ENCODE data around the gene JPH3. TPM values are rescaled to one million over a fixed set of nuclear protein-coding genes. Genes with fewer than 3 reads are reported as not detected.

JPH3 gene
- total RNA-seq, 1 donor from 2014 or later, result 0.22 TPM

DNA sequence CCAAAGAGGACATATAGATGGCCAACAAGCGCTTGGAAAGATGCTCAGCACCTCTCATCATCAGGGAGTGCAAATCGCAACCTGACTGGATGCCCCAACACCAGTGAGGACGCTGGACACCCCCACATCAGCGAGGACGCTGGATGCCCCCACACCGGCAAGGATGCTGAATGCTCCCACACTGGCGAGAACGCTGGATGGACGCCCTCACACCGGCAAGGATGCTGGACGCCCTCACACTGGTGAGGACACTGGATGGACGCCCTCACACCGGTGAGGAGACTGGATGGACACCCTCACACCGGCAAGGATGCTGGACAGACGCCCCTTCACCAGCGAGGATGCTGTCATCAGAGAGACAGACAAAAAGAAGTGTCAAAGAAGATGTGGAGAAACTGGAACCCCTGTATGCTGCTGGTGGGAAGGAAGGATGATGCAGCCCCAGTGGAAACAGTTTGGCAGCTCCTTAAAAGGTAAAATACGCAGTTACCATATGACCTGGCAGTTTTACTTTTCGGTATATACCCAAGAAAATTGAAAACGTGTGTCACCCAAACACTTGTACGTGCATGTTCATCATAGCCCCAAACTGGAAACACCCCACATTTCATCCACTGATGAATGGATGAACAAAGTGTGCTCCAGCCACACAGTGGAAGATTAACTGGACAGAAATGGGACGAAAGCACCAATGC lies 10.1 kb upstream of the JPH3 start:
- intact Hi-C loops (cut with DNase I), result loop anchor here (5.0 kb wide), 1 partner anchor 175 kb away; the partner anchor contains the start of gene KLHDC4
- DNase-seq (ENCODE audit: low spot score), result no peak
- no peak for ATAC-seq

DNA sequence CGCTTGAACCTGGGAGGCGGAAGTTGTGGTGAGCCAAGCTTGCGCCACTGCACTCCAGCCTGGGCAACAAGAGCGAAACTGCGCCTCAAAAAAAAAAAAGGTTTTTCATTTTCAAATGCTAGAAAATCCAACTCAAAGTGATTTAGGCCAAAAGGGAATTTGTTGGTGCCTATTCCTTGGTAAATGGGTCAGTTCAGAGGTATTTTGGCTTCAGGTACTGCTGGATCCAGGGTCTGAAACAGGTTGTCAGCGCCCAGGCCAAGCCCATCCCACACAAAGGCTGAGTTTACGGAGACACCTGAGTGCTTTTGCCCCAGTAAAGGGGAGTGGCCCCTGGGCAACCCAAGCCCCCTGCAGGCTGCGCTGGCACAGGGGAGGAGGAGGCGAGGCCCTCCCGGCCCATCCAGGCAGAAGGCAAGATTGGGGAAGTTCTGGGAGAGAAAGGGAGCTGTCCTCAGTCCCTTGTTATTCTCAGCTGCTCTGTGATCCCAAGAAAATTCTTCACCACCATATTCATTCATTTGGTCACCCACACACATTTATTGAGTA lies 8.5 kb upstream of the JPH3 start:
- intact Hi-C loops (cut with DNase I), result loop anchor here (5.0 kb wide), 1 partner anchor 174 kb away; the partner anchor contains the start of gene KLHDC4
- DNase-seq (ENCODE audit: low spot score) (no peak), ATAC-seq (no peak)

DNA sequence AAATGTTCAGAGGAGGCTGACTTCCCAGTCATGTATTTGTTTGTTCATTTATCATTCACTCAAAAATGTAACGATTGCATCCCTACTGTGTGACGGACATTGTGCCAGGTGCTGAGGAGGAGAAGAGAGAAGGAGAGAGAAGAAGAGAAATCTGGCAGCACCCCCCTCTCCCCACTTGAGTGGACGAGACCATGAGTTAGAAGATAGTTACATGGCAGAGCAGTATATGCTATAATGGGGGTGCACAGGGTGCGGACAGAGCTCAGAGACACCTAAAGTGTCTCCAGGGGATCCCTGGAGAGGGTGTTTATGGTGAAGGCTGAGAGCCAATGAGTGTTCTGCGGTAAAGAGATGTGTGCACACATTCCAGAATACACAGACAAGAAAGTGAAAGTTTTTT lies 6.6 kb upstream of the JPH3 start:
- ATAC-seq (no peak), DNase-seq (ENCODE audit: low spot score) (no peak)
- intact Hi-C loops (cut with DNase I), result no loop called here

DNA sequence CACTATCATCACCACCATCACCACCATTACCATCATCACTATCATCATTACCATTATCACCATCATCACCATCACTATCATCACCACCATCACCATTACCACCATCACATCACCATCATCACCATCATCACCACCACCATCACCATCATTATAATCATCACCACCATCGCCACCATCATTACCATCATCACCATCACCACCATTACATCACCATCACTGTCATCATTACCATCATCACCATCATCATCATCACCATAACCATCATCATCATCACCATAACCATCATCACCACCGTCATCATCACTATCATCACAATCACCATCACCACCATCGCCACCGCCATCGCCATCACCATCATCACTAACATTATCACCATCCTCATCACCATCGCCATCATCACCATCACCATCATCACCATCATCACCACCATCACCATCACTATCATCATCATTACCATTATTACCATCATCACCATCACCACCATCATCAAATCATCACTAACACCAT lies 4.9 kb upstream of the JPH3 start:
- no peak for ATAC-seq
- no peak for DNase-seq (ENCODE audit: low spot score)
- intact Hi-C loops (cut with DNase I), result no loop called here

DNA sequence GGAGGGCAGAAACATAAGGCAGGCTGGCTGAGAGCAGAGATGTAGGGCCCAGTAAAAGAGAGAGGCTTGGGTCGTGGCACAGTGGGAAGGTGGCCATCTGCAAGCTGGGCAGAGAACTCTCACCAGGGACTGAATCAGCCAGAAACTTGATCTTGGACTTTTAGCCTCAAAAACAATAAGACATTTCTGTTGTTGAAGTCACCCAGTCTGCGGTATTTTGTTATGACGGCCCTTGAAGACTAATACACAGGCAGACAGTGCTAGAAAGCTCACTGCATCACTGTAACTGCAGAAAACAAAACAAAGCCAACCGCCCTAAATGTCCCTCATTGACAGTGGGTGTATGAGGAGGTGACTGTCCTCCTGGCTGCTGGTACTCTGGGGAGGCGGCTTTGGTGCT lies 3.9 kb upstream of the JPH3 start:
- intact Hi-C loops (cut with DNase I), result no loop called here
- DNase-seq (ENCODE audit: low spot score) (no peak), ATAC-seq (no peak)

DNA sequence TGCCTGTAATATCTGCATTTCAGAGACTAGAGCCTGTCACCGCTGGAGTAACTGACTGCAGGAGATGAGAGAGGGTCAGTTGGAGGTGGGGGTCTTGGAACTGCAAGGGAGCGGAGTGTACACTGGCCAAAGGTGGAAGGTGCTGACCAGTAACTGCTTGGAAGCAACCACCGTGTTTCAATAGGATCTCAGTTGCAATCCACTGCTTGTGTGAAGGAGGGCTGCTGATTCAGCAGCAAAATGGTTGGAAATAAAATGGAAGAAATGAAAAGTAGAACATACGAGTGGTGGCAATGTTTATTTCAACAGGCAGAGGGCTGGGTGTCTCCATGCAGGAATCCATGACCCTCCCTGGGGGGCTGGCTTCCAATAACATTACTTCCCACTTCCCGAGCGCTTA lies 2.1 kb upstream of the JPH3 start:
- intact Hi-C loops (cut with DNase I), result no loop called here
- no peak for ATAC-seq

DNA sequence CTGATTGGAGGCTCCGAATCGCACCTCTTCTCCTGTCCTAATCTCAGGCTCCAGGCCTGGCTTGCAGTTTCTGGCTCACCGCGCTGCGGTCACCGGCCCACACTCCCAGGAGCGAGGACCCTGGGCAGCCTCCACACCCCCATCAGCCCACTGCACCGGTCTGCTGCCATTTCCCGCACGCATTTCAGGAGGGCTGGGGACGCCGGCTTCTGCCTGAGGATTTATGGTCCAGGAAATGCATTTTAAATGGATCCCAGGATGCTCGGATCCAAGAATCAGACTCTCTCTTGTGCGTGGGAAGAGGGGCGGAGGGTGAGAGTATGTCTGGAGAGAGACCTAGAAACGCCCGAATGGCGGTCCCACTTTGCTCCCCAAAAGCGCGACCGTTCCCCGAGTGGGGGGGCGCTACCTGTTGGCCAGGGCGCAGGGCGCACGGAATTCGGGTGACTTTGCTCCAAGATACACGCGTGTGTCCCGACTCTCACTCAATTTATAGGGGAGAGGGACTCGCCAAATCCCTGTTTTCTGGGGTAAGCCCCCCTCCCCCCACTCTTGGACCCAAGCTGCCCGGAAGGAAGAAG lies 817 bp upstream of the JPH3 start:
- intact Hi-C loops (cut with DNase I), result no loop called here
- no peak for DNase-seq (ENCODE audit: low spot score)
- no peak for ATAC-seq

More for the DNA sequence above, 2.1 kb upstream of the JPH3 start:
- no peak for DNase-seq (ENCODE audit: low spot score)

DNA sequence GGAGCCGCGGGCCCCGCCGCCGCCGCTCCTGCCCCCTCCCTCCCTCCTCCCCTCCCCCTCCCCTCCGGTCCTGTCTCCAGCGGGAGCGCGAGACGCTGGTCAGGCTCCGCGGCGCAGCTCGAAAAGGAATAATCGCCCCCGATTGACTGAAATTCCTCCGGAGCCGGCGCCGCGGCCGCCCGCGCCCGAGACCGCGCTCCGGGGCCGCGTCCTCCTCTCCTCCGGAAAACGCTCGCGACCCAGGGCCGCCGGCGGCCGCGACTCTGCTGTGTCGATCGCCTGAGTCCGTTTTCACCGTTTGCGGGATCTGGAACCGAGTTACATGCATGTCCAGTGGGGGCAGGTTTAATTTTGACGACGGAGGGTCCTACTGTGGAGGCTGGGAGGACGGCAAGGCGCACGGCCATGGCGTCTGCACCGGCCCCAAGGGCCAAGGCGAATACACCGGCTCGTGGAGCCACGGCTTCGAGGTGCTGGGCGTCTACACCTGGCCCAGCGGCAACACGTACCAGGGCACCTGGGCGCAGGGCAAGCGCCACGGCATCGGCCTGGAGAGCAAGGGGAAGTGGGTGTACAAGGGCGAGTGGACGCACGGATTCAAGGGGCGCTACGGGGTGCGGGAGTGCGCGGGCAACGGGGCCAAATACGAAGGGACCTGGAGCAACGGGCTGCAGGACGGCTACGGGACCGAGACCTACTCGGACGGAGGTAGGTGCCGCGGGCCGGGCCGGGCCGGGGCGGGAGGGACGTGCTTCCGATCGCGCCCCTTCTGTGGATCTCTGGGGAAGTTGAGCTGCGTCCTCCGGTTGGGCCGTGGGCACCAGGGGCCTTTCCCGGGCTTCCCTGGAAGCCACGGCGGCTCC lies 744 bp downstream of the JPH3 start:
- ATAC-seq, result no peak
- intact Hi-C loops (cut with DNase I), result no loop called here
- DNase-seq (ENCODE audit: low spot score), result no peak

DNA sequence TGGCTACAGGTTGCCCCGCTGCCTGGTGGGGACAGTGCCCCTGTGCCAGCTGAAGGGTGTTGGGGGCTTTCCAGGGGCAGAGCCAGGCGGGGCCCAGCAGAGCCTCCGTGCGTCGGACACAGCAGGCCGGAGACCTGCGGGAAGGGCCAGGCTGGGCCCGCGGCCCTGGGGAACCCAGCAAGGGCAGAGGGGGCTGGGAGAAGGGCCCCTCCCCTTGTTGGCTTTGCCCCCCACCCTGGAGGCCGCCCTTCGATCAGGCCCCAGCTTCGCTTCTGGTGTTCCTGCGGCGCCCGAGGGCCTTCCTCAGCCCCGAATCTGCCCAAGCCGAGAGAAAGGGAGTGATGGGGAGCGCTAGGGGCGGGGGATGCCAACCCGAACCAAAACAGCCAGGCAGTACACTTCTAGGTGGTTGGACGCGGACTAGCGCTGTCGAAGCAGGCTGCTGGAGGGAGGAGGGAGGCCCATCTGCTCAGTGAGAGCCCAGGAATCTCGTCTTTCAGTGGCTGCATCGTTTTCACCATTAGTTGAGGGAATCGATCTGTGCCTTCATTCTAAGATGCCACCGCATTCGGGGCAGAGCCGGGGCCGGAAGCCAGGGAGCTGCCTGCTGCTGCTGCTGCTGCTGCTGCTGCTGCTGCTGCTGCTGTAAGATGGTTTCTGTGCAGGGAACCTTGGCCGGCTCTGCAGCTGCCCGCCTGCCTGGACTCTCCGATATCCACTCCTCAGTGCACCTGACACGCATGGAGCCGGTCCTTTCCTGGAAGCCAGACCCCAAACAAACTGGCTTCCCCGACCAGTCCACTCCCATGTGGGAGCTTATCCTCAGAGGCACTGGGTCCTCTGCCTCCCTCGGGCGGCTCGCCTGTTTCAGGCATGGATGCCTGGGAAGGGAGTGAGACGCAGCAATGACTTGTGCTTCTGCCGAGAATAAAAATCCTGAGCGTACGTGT lies 1.7 kb downstream of the JPH3 start:
- no peak for ATAC-seq
- DNase-seq (ENCODE audit: low spot score), result no peak
- intact Hi-C loops (cut with DNase I), result no loop called here

DNA sequence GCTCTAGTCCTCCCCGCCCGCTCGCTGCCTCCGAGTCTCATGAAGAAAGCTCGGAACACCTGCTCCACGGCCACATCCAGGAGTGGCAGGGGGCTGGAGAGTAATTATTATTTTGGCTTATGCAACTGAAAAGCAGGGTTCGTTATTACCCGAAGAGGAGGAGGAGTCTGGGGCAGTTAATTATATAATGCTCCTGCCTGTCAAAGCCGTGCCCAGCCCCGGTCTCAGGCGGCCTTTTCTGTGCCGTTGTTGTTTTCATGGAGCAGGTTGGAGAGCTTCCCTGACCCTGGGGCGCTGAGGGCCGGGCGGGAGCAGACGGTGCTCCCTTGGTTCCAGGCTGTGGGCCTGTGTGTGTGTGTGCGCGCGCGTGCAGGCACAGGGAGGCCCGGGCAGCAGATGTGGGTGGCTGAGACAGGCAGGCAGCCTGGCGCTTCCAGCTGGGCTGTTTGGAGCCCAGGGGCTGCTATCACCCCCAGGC lies 2.4 kb downstream of the JPH3 start:
- ATAC-seq (no peak), DNase-seq (ENCODE audit: low spot score) (no peak)
- intact Hi-C loops (cut with DNase I), result no loop called here

DNA sequence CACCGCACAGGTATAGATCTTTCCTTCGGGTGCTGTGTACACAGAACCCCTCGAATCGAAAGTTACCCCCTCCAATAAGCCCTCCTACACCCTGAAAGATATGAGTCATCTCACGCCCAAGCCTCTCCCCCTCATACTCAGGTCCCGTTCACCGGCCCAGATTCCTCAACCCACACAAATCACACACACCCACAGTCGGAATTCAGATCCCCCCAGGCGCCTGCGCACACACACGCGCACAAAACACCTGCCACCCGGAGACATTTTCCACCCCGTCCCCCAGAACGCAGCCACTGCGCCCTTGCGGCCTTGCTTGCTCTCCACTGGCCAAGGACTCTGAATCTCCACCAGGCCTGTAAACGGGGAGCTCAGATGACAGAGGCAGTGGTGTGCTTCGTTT lies 4.9 kb downstream of the JPH3 start:
- intact Hi-C loops (cut with DNase I), result no loop called here
- DNase-seq (ENCODE audit: low spot score), result no peak
- no peak for ATAC-seq

DNA sequence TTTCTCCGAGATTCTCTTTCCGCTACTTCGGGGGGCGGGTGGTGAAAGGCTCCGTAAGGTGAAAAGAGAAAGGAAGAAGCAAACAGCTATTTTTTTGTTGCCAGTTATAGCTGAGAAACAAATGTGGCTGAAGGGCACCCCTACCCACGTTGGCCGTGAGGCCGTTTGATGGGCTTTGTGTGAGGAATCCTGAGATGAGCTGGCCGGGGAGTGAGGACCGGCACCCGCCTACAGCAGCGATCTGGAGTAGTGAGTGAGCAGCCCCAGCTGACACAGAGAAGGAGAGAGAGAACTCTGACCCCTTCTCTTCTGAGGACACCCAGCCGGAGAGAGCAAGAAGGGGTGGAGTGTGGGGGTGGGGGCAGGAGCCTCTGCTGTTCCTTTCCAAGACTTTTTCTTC lies 5.6 kb downstream of the JPH3 start:
- ATAC-seq (no peak), DNase-seq (ENCODE audit: low spot score) (no peak)
- intact Hi-C loops (cut with DNase I), result no loop called here

DNA sequence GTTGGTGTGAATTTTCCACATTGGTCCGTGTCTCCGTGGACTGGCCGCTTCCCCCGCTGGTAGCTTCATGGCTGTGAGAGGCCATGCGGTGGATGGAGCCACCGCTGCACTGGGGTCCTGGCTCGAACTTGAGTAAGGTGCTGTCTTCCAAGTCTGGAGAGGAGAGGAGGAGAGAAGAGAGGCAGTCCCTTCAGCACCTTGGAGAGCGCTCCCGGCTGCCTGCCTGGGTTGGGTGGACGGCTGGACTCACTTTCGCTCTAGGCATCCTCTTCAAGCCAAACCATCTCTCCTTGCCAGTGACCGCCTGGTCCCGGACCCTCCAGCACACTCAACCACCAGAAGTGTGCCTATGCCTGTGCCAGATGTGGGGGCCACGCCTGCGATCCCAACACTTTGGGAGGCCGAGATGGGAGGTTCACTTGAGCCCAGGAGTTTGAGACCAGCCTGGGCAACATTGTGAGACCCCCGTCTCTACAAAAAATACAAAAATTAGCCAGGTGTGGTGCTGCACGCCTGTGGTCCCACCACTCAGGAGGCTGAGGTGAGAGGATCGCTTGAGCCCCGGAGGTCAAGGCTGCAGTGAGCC lies 6.2 kb downstream of the JPH3 start:
- ATAC-seq, result peak; percentile 53

DNA sequence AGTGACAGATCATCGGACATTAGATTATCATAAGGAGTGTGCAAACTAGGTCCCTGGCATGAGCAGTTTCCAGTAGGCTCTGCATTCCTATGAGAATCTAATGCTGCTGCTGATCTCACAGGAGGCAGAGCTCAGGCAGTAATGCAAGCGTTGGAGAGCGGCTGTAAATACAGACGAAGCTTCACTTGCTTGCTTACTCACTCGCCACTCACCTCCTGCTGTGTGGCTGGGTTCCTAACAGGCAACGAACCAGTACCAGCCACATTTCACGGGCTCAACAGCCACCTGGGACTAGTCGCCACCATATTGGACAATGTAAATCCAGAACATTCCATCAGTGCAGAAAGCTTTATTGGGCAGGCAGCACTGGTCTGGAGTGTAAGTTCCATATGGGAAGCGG lies 7.7 kb downstream of the JPH3 start:
- DNase-seq (ENCODE audit: low spot score), result no peak
- intact Hi-C loops (cut with DNase I), result no loop called here
- no peak for ATAC-seq

More for the DNA sequence above, 6.2 kb downstream of the JPH3 start:
- intact Hi-C loops (cut with DNase I), result no loop called here
- peak; percentile 79 for DNase-seq (ENCODE audit: low spot score)

DNA sequence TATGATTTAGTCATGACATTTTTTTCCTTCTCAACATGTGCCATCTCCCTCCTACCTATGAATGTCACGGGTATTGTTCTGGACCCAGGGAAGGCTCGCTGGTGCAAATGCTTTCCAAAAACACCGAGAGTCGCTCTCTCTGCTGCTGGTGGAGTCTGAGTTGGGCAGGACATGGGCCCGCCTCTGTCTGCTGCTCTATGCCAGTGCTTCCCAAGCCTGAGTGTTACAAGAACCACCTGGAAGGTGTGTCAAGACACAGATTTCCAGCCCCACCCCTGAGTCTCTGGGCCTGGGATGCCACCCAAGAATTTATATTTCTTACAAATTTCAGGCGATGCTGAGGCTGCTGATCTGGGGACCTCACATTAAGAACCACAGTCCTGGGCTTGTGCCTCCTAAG lies 9.1 kb downstream of the JPH3 start:
- ATAC-seq, result no peak
- intact Hi-C loops (cut with DNase I), result no loop called here
- DNase-seq (ENCODE audit: low spot score), result no peak

DNA sequence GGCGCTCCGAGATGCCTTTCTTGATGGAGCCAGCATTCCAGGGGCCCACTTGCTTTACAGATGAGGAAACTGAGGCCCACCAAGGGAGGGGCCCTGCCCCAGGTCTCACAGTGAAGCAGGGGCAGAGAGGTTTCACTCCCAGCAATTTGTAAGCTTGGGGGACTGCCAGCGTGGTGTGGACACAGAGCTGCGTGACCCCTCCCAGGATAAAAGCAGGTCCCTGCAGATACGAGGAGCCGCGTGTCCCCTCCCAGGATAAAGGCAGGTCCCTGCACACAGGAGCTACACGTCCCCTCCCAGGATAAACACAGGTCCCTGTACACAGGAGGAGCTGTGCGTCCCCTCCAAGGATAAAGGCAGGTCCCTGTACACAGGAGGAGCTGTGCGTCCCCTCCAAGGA lies 11.7 kb downstream of the JPH3 start:
- ATAC-seq, result no peak
- DNase-seq (ENCODE audit: low spot score), result no peak
- intact Hi-C loops (cut with DNase I), result no loop called here

DNA sequence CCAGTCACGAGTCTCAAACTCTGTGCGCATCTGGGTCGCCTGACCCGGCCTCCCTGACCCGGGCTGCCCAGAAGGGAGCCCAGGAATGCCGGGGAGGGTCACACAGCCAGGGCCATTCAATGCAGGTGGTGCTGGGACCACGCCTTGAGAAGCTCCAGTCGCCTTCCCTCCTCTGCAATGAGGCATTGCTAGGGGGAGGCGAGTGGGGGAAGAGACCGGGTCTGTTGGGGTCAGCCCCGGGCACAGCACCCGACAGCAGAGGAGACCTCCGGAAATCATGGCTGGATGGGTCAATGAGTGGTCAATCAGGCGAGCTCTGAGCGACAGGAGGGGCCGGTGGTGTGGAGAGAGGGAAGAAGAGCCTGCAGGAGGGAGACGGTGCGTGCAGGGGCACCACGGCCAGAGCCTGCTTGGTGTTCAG lies 13.3 kb downstream of the JPH3 start:
- ATAC-seq, result no peak
- intact Hi-C loops (cut with DNase I), result no loop called here

DNA sequence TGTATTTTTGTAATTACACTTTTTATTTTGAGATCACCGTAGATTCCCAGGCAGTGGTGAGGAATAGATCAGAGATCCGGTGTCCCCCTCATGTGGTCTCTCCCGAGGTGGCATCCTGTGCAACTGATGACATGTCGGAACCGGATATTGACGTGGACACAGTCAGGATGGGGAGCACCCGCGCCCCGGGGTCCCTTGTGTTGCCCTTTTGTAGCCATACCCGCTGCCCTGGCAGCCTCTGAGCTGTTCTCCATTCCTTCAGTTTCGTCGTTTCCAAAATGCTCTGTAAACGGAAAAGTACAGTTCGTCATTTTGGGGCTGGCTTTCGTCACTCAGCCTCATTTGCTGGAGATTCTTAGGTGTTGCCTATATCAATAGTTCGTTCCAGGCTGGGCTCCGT lies 14.2 kb downstream of the JPH3 start:
- no peak for DNase-seq (ENCODE audit: low spot score)
- no peak for ATAC-seq
- intact Hi-C loops (cut with DNase I), result no loop called here

More for the DNA sequence above, 13.3 kb downstream of the JPH3 start:
- DNase-seq (ENCODE audit: low spot score), result no peak

Data from sciatic nerve (tissue), 2 donors.